SH-SY5Y (cell line): Measurements from ENCODE around the gene ASB2.

ENCODE experiments used
- GATA2 ChIP-seq: IDR thresholded peaks from 2 replicates; pipeline ENCODE4 v1.6.1; 2011; ENCODE audit warnings: mild to moderate bottlenecking, low read depth, low read length
- GATA3 ChIP-seq: IDR thresholded peaks from 2 replicates; pipeline ENCODE4 v1.6.1; 2011; ENCODE audit warnings: low read depth, mild to moderate bottlenecking, low read length, moderate library complexity

DNA sequence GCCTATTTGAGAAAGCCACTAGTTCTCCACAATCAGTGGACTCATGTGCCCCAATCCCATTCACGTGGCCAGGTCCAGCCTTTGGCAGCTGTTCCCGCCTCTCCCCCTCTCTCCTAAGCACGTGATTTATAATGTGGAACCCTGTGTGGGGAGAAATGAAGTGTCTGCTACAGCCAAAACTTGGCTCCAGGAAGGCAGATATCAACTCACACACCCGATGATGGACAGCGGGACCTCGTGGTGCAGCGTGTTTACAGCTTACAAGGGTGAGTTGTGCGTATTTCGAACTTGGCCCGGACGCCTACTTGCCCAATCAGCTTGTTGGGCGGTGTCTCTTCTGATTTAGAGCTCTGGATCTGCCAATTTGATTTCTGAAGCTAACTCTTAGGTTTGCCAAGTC, 87.4 kb downstream of the ASB2 start:
- TF ChIP-seq GATA2: no peak
- TF ChIP-seq GATA3: no peak
